Stimulated activated CD4-positive, alpha-beta T cell treated with anti-CD3 and anti-CD28 coated beads, Interleukin-12 subunit alpha, Interleukin-12 subunit beta, amount 100 ng/mL, for 4 hours (primary cell): Measurements from ENCODE around the gene S100A13.
A peak's percentile ranks its signal among the peaks of the same experiment; 100 is the strongest.
"Not testable (repeated sequence)": the region's sequence is repeated elsewhere in the genome, so short reads cannot be mapped to it uniquely, and the experiment has no call there.

Experiments
- DNase-seq: peaks from one replicate; pipeline ENCODE4 v3.0.0-alpha.2; 2020

Gene S100A13

DNA sequence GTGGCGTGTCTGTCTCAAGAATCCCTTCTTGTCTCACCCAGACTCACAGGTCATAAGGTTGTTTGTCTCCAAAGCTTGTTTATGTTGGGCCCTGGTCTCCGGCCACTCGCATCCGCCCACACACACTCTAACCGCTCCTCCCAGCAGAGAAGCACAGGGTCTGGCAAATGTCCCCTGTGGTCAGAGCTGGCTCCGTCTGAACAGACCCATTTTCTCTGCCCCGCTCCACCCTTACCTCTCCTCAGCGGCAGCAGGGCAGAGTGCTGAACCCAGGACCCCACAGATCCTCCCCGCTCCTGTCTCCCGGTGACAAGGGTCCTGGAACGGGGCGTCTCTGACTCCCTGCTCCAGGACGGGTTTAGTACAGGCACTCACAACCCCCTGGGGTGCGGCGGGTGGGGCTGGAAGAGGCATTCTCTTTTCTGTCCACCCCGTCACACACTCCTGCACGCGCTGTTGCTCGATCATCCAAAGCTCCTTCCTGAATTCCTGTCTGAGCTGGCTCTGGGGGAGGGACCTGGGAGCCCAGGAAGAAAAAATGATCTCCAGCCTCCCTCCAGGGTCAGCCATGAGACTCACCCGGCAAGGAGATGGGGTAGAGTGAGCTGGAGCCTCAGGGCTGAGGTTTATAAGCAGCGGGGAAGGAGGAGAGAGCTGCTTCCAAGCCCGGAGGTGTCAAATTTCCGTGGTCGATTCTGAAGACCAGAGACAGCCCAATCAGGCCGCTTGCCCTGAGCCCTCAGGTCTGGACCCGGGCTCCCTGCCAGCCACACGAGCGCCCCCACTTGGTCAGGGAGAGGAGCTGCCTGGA, at the start of gene S100A13:
TSS of gene S100A13 (minus strand) at position 602 of the 811 bp plus-strand sequence. CDS start 1,033 bp downstream, outside the sequence.
- DNase-seq: no peak

DNA sequence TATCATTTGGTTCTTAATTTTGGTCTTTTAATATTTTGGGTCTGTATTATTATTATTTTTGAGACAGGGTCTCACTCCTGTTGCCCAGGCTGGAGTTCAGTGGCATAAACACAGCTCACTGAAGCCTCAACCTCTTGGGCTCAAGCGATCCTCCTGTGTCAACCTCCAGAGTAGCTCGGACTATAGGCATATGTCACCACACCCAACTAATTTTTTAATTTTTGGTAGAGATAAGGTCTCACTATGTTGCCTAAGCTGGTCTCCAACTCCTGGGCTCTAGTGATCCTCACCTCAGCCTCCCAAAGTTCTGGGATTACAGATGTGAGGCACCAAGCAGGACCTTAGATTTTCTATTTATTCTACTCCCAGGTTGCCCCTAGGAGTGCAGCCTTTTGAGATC, 46.2 kb upstream of the S100A13 start:
- DNase-seq: no peak

DNA sequence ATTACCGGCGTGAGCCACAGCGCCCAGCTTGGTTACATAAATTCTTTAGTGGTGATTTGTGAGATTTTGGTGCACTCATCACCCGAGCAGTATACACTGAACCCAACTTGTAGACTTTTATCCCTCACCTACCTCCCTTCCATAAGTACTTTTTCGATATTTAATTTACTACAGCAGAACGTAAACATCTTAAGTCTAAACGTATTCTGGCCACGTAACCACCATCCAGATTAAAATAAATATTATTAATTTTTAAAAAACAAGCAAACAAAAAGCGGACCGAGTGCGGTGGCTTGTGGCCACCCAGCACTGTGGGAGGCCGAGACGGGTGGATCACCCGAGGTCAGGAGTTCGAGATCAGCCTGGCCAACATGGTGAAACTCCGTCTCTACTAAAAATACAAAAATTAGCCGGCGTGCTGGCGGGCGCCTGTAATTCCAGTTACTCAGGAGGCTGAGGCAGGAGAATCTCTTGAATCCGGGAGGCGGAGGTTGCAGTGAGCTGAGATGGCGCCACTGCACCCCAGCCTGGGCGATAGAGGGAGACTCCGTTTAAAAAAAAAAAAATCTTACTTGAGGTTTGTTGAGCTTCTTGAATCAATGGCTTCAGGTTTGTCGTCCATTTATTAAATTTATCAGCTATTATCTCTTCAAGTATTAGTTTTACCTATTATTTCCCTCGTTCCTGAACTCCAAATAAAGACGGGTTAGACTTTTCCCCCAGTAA, 44.5 kb upstream of the S100A13 start:
- peak; percentile 42 for DNase-seq

DNA sequence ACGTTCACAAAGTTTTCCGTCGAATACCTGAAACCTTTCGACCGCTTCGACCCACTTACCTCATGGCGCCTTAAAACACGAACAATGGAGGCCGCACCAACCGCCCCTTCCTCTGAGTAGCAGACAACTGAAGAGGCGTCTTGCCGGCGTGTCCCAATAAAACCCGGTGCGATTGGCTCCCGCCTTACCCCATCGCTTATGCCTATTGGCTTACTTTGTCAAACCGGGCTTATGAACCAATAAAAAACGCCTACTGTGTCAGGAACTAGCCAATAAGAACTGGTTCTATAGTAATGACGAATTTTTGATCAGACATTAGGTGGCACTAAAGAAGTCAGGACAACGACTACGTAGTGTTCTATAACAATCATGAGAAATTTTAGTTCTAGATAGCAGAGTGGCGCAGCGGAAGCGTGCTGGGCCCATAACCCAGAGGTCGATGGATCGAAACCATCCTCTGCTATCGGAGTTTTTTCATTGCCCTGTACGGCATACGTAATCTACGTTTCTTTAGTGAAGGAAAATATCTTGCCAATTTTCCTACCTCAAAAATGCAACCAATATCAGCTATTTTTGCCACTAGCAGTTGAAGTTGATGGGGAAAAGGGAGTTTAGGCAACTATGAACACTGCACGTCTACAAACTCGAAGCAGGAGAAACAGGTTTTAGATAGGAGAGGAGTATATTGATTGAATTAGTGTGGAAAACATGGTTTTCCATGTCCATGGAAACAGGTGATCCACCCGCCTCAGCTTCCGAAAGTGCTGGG, 43.7 kb upstream of the S100A13 start, which contains the start of gene ILF2:
TSS of gene ILF2 (minus strand) at position 135 of the 769 bp plus-strand sequence. CDS start at position 64, 71 bp downstream.
- DNase-seq: peak; percentile 93

DNA sequence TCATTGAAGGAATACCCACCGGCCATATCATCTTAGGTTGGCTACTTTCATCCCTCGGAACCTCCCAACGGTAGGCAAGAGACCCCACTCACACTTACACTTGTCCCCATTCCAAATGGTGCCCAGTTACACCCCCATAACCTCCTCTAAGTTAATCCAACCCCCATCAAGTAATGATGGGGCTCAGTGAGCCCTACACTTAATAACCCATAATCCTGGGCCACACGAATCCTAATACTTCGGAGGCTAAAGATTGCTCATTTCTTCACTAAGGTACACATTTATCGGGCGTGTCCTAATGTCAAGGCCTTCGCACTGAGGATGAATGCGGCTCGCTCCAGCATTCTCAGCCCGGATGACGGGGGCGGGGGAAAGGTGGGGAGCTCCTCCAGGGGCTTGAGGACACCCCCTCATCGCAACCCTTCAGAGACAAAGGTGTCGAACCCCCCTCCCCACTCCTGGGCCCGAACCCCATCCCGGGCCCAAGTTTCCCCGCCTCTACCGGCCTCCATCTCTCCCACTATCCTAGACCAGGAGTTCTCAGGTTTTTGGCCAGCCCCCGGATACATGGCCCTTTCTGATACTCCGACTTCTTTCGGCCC, 43.1 kb upstream of the S100A13 start:
- peak; percentile 28 for DNase-seq

DNA sequence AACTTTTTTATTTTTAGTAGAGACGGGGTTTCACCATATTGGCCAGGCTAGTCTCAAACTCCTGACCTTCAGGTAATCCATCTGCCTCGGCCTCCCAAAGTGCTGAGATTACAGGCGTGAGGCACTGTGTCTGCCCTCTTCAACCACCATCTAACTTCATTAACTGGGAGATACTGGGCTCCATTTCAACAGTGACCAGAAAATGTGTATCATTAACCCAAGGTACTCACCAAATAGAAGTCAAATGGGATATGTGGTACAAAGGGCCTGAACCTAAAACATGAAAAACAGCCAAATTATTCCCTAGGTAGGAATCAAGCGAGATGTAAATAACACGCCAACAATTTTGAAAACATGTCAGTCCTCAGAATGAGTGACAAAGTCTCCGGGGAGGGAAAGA, 42.3 kb upstream of the S100A13 start:
- DNase-seq: no peak

DNA sequence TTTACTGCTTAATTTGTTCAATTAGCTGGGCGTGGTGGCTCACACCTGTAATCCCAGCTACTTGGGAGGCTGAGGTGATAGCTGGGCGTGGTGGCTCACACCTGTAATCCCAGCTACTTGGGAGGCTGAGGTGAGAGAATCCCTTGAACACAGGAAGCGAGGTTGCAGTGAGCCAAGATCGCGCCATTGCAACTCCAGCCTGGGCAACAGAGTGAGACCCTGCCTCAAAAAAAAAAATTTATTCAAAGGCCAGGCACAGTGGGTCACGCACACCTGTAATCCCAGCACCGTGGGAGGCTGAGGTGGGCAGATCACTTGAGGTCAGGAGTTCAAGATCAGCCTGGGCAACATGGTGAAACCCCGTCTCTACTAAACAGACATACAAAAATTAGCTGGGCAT, 41.4 kb upstream of the S100A13 start:
- DNase-seq: not testable (repeated sequence)

DNA sequence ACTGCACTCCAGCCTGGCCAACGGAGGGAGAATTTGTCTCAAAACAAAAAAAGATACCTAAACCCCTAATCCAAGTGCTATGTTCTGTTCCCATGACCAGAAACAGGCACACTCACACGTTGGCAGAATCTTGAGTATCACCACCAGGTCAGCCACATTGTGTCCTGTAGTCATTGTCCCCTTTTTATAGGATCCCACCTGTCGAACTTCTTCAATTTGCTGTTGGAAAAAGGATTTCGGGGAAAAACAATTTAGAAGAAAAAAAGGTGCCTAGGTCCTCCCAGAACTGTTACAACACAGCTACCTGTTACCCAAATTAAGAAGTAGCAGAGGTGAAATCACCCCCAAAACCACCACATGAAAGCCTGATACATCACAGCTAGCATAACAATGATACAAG, 40.1 kb upstream of the S100A13 start:
- no peak for DNase-seq

DNA sequence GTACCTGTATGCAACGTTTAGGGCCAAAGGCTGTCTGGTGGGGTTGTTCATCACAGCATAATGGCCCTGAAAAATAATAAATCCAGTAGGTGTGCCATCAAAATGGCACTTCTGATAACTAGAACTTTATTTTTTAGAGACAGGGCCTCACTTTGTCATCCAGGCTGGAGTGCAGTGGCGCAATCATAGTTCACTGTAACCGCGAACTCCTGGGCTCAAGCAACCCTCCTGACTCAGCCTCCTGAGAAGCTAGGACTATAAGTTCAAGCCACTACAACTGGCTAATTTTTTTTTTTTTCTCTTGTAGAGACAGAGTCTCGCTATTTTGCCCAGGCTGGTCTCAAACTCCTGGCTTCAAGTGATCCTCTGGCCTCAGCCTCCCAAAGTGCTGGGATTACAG, 35.9 kb upstream of the S100A13 start:
- no peak for DNase-seq

DNA sequence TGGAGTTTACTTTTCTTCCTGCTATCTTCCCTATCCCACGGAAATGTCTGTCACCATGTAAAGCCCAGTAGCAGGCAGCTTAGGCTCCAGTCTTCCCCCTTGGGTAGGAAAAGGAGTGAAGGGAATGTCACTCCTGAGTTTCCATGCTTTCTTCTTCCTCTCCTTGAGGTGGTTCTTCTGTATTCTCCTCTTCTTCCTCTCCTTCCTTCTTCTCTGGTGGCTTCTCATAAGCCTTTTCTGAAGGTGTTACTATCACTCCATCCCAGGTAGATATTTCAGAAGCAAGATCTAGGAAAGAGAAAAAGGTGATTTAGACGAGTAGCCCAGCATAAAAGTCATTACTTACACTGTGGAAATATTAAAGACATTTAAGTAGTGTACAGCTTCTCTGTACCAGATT, 35.0 kb upstream of the S100A13 start:
- no peak for DNase-seq

DNA sequence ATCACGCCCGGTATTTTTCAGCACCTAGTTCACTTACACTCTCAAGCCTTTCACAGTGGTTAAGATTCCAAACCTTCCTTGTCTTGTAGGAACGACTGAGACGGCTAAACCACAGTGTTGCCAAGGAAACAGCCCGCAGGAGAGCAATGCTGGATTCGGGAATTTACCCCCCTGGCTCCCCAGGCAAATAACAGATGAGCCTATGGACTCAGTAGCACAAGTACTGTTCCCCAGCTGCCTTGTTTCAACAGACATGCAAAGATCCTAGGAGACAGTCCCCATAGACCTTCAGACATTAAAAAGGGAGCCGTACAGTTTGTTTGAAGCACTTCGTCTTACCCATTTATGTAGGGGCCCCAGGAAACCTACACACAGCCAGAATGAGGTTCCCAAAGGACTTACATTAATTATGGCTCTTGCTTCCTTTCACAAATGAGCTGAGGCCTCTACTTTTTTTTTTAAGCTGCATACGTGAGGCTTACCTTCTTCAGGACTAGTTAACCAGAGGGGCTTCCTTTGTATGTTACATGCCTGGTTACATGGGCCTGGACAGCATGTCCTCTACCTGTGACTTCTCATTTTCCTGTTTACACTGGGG, 33.9 kb upstream of the S100A13 start:
- DNase-seq: no peak

DNA sequence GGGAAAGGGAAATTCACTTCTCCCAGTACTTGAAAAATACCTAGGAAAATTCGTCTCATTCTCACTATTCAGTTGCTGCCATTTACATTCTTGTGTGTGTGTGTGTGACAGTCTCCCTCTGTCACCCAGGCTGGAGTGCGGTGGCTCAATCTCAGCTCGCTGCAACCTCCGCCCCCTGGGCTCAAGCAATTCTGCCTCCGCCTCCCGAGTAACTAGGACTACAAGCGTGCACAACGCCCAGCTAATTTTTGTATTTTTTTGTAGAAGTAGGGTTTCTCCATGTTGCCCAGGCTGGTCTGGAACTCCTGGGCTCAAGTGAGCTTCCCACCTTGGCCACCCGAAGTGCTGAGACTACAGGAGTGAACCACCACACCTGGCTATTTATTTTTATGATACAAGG, 32.4 kb upstream of the S100A13 start:
- no peak for DNase-seq

DNA sequence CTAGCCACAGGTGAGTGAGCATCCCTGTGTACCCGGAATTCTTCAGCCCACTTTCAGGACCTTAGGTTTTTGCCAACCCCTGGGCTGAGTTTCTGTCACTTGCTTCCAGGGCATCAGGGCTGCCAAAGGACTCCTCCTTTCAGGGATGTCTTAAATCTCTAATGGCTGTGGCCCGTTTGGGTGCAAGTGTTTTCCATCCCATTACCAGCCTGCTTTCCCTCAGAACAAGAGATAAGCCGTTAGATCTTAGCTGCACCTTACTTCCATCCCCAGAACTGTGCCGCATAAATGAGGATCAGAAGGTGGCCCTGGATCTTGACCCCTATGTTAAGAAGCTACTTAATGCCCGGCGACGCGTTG, 31.9 kb upstream of the S100A13 start:
- no peak for DNase-seq

DNA sequence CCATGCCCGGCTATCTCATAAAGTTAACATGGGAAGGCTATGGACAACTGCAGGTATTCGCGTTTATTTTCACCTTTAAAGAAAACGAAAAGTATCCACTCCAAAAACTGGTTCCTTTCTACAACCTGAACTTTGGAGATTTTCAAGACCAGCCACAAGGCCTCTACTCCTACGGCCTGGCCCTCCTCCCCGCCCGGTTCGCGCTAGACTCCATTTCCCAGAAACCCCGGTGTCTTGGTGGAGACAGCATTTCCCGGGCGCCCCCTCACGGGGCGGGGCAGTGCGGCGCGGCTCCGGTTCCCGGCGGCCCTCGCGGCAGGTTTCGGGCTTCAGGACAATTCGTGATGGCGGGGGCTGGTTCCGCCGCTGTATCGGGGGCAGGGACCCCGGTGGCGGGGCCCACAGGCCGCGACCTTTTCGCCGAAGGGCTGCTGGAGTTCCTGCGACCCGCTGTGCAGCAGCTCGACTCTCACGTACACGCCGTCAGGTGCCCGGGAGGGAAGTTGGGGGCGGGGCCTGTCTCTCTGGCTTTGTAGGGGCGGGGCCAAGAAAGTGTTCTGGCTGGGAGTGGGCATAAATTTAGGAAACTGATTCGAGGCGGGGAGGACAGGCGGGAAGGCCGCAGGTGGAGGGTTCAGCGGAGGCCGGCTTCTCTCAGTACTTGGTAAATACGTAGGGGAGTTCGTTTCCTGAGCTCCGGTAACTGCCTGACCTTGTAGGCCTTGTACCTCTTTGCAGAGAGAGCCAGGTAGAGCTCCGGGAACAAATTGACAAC, 31.3 kb upstream of the S100A13 start, which contains the start of gene SNAPIN:
TSS of gene SNAPIN (plus strand) at position 304 of the 775 bp plus-strand sequence. CDS start at position 345, 41 bp downstream.
- DNase-seq: peak; percentile 86

DNA sequence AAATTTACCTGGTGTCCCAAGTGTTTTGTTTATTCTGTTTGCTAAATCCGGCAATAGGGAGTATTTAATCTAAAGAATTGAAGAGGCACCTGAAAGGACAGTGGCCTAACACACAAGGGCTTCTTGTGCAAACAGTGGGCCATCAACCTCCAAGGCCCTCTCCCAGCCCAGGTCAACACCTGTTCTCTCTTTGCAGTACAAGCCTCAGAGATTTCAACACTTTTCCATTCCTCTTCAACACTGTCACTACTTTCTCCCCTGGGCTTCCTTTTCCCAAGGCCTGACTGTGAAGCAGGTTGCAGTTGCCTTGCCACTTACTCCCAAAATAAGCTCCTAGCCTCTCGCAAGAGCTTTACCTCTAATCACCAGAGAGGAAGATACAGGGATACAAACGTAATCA, 28.0 kb upstream of the S100A13 start:
- no peak for DNase-seq

DNA sequence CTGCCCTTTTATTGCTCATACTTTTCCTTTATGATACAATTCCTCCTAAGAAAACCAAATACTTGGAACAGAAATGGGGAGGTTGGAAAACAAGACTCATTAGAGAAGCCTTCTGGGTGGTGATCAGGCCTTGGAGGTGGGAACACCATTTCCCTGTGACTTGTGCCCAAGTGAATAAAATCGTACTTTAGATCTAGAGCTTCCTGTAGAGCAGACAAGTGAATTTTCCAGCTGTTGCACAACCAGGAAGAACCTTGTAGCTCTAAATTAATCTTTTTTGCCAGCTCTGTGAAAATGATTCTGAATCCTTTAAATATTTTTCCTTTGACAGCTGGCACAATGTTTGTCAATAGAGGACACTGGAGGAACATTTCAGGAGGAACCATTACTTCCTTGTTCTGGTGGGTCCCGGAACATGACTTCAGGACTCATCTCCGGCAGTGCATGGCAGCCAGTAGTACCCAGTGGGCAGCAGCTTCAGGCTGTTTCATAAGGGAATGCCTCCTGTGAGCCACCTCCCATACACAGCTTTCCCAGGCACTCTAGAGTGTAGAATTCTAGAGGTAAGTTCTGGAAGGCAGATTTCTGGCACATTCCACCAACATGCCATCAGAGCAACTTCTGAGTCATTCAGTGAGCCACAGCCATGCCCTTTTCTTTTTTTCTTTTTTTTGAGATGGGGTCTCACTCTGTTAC, 25.6 kb upstream of the S100A13 start:
- DNase-seq: no peak

DNA sequence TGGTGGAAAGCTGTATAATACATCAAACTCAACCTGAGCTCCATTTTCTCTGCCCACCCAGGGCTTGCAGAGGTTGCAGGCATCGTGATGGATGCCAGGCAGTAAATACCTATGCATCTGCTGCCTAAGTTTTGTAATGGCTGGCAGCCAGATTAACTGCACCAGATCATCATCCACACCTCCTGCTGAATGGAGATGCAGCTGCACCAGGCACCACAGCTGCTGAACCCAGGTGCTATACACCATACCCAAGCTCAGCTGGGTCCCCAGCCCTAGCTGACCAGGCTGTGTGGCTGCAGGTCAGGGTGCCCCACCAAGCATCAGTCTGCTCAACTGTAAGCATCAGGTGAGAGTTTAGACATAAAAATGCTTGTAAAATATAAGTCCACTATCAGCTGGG, 24.5 kb upstream of the S100A13 start:
- DNase-seq: no peak

DNA sequence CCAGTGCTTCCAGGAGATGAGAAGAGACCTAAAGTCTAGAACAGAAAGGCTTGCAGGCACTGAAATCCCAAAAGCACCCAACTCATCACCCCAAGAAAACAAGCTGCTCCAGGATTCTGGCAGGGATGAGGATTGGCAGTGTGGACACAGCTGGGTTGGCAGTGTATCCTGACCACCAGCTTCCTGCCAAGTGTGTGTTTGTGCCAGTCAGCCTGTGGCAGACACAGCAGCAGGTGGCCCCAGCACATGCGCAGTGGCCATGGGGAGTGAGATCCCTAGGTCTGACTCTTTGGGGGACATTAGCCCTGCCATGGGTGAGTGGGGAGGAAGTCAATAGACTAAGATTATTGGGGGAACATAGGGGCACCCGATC, 22.5 kb upstream of the S100A13 start:
- DNase-seq: no peak

DNA sequence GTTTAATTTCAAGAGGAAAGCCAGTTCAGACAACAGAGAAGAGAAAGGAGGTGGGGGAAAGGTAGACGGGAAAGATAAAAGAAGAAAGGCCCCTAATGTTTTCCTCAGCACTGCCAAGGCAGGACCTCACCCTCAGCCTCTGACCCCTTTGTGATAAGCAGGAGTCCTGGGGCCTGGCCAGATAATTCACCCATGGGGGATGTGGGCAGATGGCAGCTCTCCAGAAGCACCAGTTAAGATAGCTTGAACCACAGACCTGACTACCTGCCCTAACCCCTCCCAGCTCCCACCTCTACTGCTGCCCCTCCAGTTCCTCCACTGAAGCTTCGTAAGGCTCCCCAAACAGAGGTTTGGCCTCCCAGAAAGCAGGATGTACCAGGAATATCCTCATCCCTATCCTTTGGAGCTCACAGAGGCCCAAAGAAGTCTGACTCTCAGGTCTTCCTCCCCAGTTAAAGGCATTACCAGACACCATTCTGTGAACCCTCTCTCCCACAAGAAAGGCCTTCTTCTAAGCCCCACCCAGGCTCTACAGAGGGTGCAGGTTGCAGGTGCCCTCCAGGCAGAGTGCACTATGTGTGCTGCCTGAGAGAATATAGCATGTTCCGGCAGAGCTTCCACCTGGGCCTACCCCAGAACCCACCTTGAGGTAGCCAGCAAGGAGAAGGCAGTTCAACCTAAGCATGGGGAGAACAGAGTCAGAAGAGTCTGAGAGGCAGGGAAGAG, 22.0 kb upstream of the S100A13 start:
- no peak for DNase-seq

DNA sequence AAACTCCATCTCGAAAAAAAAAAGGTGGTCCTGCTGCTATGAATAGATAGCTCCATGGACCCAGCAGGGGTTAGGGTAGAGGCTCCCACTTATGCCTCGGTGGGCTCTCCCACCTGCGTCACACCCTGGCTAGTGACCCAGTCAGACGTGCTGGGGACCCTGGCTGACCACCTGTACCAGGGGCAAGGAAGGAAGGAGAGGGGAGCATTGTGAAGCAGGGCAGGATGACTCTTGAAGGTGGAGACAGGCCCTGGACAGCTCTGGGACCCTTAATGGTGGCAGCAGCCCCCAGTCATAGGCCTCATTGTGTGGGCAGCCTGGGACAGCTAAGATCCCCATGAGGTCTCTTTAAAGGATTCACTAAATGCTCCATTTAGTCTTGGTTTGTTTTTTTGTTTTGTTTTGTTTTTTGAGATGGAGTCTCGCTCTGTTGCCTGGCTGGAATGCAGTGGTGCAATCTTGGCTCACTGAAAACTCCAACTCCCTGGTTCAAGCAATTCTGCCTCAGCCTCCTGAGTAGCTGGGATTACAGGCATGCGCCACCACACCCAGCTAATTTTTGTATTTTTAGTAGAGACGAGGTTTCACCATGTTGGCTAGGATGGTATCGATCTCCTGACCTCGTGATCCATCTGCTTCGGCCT, 20.8 kb upstream of the S100A13 start:
- DNase-seq: no peak
